HG02938 (cell line): Measurements from ENCODE around the gene EPN2.

Experiments
- ATAC-seq: cut with Tn5 transposase; IDR thresholded peaks from one replicate; pipeline ENCODE4 v1.9.1; 2021; ENCODE audit warnings: mild to moderate bottlenecking, moderate library complexity; ENCODE audit not compliant: unreplicated experiment

EPN2 gene

DNA sequence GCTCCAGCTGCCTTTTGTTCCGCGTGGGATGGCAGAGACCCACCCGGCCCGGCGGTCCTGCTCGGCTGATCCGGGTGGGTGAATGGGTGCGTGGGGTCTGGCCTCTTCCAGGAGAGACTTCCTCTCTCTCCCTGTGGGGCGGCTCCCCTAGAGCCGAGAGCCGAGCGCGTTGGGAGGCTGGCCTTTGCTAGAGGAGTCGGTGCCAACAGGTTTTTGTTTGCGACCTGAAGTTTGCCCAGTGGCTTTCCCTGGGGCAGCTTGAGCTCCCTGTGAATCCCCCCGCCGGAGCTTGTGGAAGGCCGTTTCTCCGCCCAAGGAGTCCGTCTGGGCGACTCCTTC is 970 bp downstream of the EPN2 start:
- no peak for ATAC-seq

DNA sequence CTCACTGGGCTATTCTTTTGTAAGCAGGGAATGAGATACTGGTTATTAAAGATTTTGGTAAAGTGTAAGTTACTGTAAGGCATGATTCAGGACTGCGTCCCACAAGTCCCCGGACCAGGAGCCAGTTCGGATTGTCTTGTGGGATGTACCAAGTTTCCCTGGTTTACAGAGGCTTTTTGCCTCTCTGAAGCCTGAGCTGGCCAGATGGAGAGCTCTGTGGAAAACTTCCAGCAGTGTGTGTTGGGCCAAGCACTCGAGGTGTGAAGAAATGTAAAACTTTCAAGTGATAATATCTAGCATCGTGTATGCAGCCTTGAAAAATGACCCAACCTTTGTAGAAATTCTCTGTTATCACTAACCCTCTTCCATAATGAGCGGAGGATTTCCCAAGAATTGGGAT is 2.4 kb downstream of the EPN2 start:
- ATAC-seq: no peak

DNA sequence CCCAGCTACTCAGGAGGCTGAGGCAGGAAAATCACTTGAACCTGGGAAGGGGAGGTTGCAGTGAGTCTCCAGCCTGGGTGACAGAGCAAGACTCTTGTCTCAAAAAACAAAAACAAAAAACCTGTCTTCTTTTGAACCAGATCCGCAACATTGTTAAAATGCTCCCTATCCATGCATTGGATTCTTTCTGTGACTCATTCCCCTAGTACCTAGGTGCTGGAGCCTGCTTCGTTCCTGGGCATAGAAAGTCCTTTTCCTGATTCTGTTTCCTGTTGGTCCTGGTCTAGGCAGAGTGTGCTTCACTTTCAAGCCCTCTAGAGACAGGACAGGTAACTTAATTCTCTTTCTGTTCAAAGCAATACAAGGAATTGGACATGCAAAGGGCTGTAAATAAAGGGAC is 5.2 kb downstream of the EPN2 start:
- ATAC-seq: no peak

DNA sequence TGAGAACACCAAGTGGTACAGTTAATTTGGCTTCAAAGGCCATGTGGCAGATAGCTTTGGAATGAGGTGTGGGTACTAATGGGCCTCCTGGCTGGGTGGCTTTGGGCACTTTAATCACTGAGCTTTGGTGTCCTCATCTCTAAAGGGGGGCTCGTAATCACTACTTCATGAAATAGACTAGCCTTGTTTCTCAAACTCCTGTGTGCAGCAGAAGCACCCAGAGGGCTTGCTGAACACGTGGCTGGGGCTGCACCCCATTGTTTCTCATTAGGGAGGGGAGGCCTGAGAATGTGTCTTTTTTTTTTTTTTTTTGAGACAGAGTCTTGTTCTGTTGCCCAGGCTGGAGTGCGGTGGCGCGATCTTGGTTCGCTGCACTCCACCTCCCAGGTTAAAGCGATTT is 5.8 kb downstream of the EPN2 start:
- no peak for ATAC-seq

DNA sequence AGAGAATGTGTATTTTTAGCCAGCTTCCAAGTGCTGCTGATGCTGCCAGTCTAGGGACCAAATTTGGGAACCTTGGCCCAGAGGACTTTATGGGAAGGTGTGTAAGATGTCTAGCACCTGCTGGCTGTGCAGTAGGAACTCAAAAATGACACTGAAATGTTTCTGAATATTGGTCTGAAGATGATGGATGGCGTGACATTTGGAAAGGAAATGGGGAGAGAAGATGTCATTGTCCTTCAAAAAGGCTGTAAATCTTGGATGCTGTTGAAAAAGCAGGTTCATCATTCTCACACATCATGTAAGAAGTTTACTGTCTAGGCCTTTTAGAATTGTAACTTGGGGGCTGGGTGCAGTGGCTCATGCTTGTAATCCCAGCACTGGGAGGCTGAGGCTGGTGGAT is 6.7 kb downstream of the EPN2 start:
- ATAC-seq: no peak

DNA sequence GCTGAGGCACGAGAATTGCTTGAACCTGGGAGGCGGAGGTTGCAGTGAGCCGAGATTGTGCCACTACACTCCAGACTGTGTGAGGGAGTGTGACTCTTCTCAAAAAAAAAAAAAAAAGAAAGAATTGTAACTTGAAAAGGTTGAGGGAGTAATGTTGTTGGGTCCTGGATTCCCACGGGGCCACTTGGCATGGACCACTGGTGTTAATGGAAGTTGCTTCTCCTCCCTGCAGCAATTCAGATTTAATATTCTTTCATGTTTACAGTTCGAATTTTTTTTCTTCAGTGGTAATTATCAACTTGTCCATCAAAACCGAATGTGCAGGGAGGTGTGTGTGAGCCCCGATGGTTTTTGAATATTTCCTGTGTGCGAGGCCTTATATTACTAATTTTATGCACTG is 7.2 kb downstream of the EPN2 start:
- no peak for ATAC-seq

DNA sequence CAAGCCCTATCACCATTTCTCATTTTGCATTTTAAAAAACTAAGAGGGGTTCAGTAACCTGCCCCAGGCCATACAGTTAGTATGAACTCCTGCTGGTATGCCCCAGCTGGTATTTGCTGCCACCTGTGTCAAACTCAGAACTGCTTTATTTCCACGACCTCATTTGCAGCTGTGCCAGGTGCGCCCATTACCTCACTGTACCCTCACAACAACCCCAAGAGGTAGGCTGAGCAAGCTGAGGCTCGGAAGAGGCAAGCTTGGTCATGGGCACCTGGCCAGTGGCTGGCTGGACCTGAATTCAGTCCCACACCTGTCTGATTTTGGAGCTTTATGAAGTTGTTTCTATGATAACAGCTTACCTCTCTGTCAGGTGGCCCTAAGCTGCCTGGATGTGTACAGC is 7.6 kb downstream of the EPN2 start:
- ATAC-seq: no peak

DNA sequence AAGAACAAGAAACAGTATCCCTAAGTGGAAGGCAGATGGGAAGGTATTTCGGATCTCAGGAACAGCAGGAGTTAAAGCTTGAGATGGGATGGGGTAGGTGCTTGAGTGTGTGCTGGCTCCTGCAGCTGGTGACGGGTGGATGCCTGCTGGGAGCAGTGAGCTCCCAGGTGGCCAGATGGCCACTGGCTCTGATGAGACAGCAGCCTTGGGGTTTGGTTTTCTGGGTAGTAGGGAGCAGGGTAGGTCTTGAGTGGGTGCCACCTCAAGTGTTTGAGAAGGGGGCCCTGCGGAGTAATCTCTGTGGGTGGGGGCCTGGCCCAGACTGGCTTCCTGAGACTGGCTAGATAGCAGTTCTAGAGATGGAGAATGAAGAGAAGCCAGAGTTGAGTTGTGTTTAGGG is 10.3 kb downstream of the EPN2 start:
- no peak for ATAC-seq

DNA sequence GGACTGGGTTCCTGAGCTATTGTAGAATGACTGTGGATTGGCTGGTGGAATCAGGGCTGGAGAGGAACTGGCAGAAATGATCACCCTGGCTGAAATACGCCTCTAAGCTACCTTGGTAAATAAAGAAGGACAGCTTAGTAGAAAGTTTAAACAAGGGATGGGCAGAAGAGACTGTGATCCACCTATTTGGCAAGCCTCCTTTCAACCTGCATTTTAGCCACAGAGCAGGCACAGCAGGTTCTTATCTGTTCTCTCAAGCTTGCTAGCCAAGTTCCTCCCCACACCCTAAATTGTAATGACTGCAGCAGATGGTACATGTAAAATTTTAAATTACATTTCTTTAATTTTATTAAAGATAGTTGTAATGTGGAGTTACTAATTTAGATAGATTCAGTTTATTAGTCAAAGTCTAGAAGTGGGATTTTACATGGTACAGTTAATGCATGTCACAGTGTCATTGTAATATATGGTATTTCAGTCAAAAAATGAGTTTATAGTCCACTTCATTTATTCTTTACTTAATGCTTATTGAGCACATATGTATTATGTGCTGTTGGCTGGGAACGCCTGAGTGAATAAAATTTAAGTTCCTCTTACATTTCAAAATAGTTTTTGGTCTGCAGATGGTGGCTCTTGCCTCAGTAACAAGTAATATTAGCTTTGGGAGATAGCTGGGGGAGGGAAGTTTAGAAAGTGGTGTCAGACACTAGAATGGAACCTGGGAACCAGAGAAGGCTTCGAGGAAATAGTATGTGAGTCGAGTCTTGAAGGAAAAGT is 11.2 kb downstream of the EPN2 start:
- ATAC-seq: no peak

DNA sequence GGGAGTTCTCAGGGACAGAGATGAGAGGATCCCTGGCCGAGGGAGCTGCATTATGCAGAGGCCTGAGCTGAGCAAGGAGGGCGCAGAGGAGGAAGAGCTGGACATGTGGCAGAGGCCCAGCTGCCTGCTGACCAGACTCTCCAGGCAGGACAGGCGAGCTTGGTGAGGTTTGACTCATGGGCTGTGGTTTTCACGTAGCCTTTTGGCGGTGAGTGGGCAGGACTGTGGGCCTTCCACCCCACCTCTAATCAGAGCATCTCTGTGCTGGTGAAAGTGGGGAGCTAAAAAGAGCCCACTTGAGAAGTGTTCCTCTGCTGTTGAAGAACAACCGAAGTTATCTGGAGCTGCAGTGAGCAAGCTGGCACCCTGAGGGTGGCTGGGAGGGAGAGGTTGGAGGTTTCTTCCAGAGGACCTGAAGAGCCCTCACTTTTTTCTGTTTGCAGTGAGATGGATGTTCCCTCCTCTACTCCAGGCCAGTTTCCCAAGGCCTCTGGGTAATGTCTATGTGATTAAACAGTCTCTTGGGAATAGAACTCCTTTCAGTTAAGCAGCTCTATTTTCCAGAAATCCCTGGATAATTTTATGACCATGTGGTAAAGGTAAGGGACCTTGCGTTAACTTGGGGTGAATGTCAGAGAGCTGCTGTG is 11.9 kb downstream of the EPN2 start:
- no peak for ATAC-seq

DNA sequence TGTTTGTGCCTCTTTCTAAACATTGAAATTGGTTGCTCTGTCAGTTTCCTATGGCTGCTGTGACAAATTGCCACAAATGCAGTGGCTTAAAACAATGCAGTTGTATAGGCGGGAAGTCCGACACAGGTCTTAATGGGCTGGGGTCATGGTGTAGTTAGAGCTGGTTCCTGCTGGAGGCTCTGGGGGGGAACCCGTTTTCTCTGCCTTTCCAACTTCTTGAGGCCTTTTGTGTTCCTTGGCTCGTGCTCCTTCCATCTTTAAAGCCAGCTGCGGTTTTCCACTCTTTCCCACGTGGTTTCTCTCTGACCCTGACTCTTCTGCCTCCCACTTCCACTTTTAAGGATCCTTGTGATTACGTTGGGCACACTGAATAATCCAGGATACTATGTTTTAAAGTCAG is 12.5 kb downstream of the EPN2 start:
- ATAC-seq: no peak

DNA sequence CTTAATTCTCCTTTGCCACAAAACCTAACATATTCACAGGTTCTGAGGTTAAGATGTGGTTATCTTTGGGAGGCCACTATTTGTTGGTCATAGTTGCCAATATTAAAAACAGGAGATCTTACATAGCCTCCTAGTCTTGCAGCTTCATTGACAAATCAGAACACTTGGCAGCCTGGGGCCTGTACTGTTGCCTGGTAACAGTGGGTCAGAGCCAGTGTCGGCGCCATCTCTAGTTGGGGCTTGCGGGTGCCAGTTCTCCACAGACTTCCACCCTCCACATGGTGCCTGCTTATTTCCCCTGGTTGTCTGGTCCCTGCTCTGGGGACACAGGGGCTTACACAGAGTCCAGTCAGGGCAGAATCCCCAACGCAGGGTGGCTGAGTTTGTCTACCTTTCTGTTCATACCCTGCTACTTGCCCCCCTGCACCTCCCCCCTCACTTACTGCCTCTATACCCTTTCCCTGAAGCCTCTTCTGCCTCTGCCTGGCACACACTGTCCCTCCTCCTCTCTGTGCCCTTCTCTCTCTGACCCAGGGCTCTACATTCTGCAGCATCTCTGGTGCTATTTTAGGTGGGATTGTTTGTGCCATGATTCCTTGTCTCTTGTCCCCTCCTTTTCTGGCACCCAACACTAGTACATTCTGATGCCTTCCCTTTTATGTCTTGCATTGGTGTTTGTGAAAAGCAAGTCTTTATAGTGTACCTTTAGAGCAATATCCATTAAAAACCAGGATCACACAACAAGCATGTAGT is 13.4 kb downstream of the EPN2 start:
- ATAC-seq: no peak

DNA sequence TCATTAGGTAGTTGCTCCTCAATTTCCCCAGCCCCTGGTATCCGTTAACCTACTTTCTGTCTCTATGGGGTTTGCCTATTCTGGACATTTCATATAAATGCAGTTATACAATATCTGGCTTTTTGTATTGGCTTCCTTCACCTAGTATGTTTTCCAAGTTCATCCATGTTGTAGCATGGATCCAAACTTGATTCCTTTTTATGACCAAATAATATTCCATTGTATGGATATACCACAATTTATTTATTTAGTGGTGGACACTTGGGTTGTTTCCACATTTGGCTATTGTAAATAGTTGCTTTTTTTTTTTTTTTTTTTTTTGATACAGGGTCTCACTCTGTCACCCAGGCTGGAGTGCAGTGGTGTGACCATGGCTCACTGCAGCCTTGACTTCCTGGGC is 15.9 kb downstream of the EPN2 start:
- ATAC-seq: no peak

DNA sequence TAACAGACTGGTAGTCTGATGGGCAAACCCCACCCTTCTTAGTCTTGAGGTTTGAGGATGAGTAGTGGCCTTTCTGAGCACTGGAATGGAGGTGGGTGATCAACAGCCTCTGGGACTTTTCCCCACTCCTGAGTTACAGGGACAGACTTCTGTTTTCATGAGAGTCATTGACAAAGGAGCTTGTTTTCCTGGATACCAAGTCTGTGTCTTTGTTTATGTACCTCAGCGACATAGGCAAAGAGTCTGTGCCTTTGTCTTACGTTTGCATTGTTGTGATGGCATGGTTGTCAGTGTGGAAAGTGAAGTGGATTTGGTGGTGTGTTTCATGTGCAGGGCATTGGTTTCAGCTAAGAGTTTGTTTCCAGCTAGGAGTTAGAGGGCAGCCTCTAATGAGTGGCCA is 17.5 kb downstream of the EPN2 start:
- ATAC-seq: no peak

DNA sequence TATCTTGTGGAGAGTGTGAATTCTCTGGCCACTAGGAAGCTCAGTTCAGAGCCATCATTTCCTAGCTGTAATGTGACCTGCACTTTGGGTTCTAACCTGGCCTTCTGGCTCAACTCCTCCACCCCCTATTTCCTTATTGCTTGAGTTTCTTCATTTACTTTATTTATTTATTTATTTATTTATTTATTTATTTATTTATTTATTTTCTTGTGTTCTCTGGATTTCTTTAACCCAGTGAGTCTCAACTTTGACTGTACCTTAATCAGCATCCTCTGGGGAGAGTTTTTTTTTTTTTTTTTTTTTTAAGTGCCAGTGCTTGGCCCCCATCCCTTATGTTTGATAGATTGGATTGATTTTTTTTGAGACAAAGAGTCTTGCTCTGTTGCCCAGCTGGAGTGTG is 18.1 kb downstream of the EPN2 start:
- no peak for ATAC-seq

DNA sequence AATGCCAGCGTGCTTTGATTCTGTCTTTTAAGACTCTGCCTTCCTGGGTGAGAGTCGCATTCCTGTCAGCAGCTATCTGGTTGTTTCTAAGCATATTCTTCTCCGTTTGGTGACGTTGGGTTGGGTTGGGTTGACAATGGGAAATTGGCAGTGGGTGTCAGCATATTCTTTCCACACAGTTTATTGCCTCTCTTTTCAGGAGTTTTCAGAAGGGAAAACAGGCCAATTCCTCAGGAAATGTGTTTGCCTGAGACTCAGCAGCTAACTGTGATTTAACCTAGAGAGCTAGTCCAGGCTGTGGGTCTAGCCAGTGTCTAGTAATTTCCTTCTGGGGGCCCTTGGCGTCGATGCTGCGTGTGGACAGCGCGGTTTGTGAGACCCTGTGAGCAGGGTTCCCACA is 21.2 kb downstream of the EPN2 start:
- no peak for ATAC-seq

DNA sequence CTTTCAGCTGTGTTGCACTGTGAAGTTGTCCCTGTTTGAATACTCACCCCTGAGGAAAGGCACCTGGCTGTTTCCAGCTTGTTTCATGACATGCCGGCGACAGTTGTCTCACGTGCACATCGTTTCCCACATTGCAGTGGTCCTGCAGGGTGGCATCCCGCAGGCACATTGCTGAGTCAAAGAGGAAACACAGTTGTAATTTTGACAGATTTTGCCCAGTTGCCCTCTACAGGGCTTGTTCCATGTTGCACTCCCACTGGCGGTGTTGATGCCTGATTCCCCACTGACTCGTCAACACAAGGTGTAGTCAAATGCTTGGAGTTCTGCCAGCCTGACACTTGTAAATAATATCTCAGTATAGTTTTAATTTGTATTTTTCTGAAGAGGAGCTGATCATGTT is 23.8 kb downstream of the EPN2 start:
- no peak for ATAC-seq

DNA sequence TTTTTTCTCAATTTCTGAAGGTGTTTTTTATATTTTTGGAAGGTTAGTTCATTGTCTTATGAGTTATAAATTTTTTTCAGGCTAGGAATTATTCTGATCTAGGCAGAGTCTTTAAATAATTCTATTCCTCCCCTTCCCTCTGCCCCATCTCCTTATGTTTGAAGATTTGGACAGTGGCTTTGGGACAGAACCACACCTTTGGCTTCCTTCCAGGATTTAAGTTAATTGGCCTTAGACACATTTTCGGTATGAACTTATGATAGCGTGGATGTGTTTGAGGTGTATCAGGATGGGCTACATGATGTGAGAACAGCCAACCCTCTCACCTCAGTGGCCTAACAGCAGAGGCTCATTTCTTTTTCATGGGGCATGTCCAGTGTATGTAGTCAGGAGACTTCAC is 24.3 kb downstream of the EPN2 start:
- no peak for ATAC-seq

DNA sequence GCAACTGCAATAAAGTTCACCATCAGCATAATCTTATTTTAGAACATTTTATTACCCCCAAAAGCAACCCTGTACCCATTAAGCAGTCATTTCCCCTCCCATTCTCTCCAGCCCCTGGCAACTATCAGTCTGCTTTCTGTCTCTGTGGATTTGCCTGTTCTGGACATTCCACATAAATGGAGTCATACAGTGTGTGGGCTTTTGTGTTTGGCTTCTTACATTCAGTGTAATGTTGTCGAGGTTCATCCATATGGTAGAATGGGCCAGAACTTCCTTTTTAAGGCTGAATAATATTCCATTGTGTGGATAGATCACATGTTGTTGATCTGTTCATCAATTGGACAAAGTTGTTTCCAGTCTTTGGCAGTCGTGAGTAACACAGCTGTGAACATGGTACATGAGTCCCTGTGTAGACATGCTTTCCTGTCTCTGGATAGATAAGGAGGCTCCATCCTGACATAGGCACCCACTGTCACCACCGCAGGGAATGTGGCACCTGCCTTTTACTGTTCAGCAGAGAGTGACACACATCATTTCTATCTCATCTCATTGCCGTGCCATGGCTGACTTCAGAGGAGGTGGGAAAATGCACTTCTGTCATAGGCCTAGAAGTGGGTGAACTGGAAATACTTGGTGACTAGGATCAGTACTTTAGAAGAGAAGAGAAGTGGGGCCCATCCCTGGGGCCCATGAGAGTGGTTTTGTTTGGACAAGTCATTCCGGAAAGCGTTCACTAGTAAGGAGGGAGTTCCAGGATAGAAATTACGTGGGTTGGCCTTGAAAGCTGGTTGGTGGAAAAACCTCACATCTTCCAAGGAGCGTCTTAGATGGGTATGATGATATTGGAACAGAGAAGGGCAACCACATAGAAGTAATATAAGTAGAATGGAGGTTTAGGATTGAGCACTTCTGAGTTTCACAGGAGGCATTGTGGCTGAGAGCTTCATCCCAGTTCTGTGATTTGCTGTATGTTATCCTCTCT is 25.8 kb downstream of the EPN2 start:
- ATAC-seq: no peak

DNA sequence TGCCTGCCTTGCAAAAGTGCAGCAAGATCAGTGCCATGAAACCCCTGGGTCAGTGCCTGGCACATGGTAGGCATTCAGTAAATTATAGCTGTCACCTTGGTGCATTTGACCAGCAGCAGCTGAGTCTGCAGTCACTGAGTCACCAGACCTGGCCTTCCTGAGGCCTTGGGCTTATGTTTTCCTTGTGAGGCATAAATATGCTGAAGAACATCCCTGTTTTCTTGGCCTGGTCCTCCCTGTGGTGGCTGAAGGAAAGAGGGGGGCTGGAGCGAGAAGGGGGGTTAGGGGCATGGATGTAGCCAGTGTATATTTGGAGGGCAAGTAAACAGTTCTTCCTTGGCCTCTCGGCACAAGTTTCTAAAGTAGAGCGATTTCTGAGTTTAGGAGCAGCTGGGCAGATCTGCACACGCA is 26.5 kb downstream of the EPN2 start:
- ATAC-seq: no peak

DNA sequence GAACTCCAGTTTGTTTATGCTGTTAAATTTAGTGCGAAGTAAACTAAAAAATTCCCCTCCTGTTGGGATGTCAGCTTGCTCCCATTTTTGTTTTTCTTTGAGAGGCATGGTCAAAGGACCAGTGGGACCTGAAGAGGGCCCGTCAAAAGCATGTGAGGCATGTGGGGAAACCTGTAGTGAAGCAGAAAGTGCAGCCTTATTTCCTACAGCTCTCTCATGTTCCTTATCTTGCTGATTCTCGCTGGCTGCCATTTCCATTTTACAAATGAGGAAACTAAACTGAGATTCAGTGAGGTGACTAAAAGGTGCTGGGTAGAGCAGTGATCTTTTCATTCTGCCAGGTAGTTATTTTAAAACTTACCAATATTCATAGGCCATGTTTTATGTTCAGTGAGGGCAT is 27.1 kb downstream of the EPN2 start:
- ATAC-seq: no peak
